GM10847 (cell line): ENCODE measurements around the gene POLN.

Experiments used
- POLR2A ChIP-seq: IDR thresholded peaks from 2 replicates; pipeline ENCODE4 v1.6.1; 2011; ENCODE audit not compliant: insufficient read length; ENCODE audit errors: extremely low read depth

Gene POLN

GRCh38 chr4:2084316-2084715, 157.6 kb downstream of the POLN start:
- no peak for TF ChIP-seq POLR2A

DNA sequence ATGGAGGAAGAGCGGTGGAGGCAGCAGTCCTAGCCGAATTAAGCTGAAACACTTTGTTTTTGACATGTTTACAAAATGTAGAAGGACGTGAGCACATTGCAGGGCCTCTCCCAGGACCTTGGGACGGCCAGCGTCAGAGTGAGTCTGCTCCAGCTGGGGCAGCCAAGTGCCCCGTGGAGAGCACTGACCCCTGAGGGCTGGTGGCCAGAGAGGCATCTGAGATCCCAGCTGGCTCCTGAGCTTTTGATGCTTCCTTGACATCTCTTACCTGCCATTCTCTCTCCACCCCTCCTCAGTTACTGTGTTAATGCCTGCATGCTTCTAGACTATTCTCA, 158.1 kb downstream of the POLN start:
- no peak for TF ChIP-seq POLR2A

- TF ChIP-seq POLR2A, result no peak
These were observed 158.7 kb downstream of the POLN start for GRCh38 chr4:2083116-2083825.

DNA sequence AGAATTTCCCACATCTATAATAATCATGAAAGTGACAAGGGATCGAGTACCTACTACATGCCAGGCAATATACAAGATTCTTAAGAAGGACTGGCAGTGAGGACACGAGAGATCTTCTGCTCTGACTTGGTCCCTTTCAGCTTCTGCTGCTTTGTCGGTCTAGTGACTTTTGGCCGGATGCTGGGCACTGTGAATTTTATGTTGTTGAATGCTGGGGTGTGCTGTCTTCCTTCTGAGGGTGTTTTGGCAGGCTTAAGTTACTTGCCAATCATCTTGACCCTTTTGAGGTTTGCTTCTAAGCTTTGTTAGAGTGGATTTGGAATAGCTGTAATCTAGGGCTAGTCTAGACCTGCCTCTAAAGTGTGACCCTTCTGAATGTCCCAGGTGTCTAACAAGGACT, 159.3 kb downstream of the POLN start:
- no peak for TF ChIP-seq POLR2A

DNA sequence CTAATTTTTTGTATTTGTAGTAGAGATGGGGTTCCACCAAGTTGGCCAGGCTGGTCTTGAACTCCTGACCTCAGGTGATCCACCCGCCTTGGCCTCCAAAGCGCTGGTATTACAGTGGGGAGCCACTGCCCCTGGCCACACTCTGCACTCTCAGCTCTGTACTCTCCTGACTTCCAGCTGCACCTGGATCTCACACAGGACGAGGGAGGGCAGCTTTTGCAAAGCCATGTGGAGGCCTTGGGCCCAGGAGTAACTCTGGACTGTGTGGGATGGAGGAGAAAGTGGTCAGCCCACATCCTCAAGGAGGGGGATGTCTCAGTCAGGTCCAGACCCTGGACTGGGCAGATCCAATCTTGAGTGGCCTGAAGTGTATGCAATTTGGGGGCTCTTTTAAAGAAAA, 159.8 kb downstream of the POLN start:
- no peak for TF ChIP-seq POLR2A

GRCh38 chr4:2081540-2081939, 160.4 kb downstream of the POLN start:
- TF ChIP-seq POLR2A, result no peak

- TF ChIP-seq POLR2A, result no peak
These were observed 161.3 kb downstream of the POLN start for GRCh38 chr4:2080429-2081300.

- TF ChIP-seq POLR2A, result no peak
These were observed 162.0 kb downstream of the POLN start for GRCh38 chr4:2079926-2080325.

GRCh38 chr4:2079006-2079405, 162.9 kb downstream of the POLN start:
- TF ChIP-seq POLR2A, result no peak

GRCh38 chr4:2078584-2078983, 163.3 kb downstream of the POLN start:
- TF ChIP-seq POLR2A, result no peak

- no peak for TF ChIP-seq POLR2A
These were observed 164.1 kb downstream of the POLN start for GRCh38 chr4:2077537-2078460.

- TF ChIP-seq POLR2A, result no peak
These were observed 164.9 kb downstream of the POLN start for GRCh38 chr4:2076908-2077536.

DNA sequence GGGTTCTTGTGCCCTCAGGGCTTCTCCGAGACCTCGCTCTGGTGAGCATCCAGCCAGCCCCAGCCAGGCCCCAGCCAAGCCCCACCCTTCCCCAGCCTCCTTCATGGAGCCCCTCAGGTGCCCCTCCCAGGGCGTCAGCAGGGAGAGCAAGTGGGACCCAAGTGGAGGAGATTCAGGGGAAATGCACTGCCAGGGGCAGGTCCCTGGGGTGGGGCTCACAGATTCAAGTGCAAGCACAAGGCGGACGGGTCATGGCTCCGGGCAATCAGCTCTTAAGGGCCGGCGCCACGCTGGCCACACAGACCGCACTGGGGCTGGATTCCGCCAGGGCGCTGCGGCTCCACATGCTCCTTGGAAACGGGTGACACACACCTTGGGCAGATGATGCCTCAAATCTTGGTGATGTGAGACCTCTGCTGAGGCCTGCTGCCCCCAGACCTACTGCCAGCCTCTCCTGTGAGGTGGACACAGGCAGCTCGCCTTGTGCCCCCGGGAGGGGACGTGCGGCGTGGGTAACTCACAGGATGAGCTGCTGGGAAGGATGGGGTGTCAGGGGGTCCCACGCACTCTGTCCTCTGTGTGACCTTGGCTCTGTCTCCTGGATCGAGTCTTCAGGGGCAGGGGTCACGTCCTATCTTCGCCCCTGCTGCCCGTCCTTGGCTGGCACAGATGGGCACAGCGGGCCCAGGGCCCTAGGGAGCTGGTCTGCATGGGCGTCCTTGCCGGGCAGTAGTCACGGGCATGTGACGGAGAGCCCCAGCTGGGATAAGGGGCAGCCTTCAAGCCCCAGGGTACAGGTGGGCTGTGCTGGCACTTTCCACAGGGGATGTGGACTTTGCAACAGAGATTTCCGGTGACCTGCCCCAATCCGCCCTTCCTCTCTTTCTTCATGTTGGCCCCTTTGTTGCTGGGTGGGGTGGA, 165.7 kb downstream of the POLN start:
- TF ChIP-seq POLR2A, result no peak
